Lower lobe of right lung (tissue), 2 donors: ENCODE data around the gene ANXA3. TPM values are rescaled to one million over a fixed set of nuclear protein-coding genes. Genes with fewer than 3 reads are reported as not detected.

Experiments used
- ATAC-seq, 2 donors: fragments of 200-7000 bp; cut with Tn5 transposase; one replicate each; pipeline ENCODE4 v1.9.1; 2020 to 2022; ENCODE audit warnings: mild to moderate bottlenecking in 2 of 2, moderate library complexity in 2 of 2
- DNase-seq: peaks from one replicate; pipeline ENCODE4 v3.0.0-alpha.2; 2020
- H3K27ac ChIP-seq: fragments of 200-600 bp; one replicate; pipeline ENCODE4 v1.8.0; 2022
- H3K27me3 ChIP-seq: fragments of 200-600 bp; one replicate; pipeline ENCODE4 v1.8.0; 2022; ENCODE audit warnings: low read depth
- H3K36me3 ChIP-seq: fragments of 200-600 bp; one replicate; pipeline ENCODE4 v1.8.0; 2022; ENCODE audit warnings: mild to moderate bottlenecking
- H3K4me1 ChIP-seq: fragments of 200-600 bp; one replicate; pipeline ENCODE4 v1.8.0; 2022
- H3K4me3 ChIP-seq: fragments of 200-600 bp; one replicate; pipeline ENCODE4 v1.8.0; 2022; ENCODE audit warnings: mild to moderate bottlenecking
- H3K9me3 ChIP-seq: fragments of 200-600 bp; one replicate; pipeline ENCODE4 v1.8.0; 2022
- CTCF ChIP-seq: fragments of 200-600 bp; IDR thresholded peaks from one replicate; pipeline ENCODE4 v1.8.0; 2022; ENCODE audit warnings: antibody characterized with exemption, mild to moderate bottlenecking
- intact Hi-C: fragments of 100-400 bp; cut with DNase I; formaldehyde crosslinking; loops from one replicate; pipeline ENCODE4 v1.11.0; 2022
- total RNA-seq: library from RNA; stranded (reverse); fragmentation: NEBNext Ultra II Directional; extraction: Animal tissue kit (Norgen Biotek cat#: 25700); gene quantifications from one replicate; pipeline ENCODE4 v1.2.1, GENCODE V29; 2021
- donor health status: DM: no; HTN: yes; CAD: no; lungs with severe emphysema.

The ANXA3 gene
- total RNA-seq, 1 donor from 2014 or later = 148 TPM

GRCh38 chr4:78512357-78512920 lies 39.1 kb upstream of the ANXA3 start:
- ATAC-seq (peak; percentile 66 to 79), DNase-seq (peak; percentile 51)
- no peak for TF ChIP-seq CTCF
- intact Hi-C loops = no loop called here
- Histone ChIP-seq H3K9me3 (no peaks in the 10 kb centered on the region), H3K27ac (no peak overlapping the region), H3K4me3 (no peak overlapping the region), H3K36me3 (no peaks in the 10 kb centered on the region), H3K4me1 (peaks cover 6% of the 10 kb centered on the region), H3K27me3 (no peaks in the 10 kb centered on the region)

- TF ChIP-seq CTCF = no peak
- Histone ChIP-seq H3K27me3 (no peaks in the 10 kb centered on the region), H3K4me3 (no peak overlapping the region), H3K4me1 (peaks cover 6% of the 10 kb centered on the region), H3K36me3 (no peaks in the 10 kb centered on the region), H3K9me3 (no peaks in the 10 kb centered on the region), H3K27ac (no peak overlapping the region)
- intact Hi-C loops = no loop called here
- ATAC-seq (no peak), DNase-seq (no peak)
These were observed 38.1 kb upstream of the ANXA3 start for GRCh38 chr4:78513411-78513975.

- Histone ChIP-seq H3K9me3 (no peaks in the 10 kb centered on the region), H3K27ac (no peak overlapping the region), H3K36me3 (no peaks in the 10 kb centered on the region), H3K4me1 (peaks cover 6% of the 10 kb centered on the region), H3K27me3 (no peaks in the 10 kb centered on the region), H3K4me3 (no peak overlapping the region)
- no peak for ATAC-seq
- no peak for DNase-seq
- intact Hi-C loops = no loop called here
- TF ChIP-seq CTCF = peak; percentile 57
These were observed 34.4 kb upstream of the ANXA3 start for GRCh38 chr4:78517050-78517652.

- H3K9me3 ChIP-seq = no peaks in the 10 kb centered on the region
- intact Hi-C loops = no loop called here
- DNase-seq (no peak), ATAC-seq (no peak)
- H3K4me3 ChIP-seq = no peak overlapping the region
- H3K4me1 ChIP-seq = no peaks in the 10 kb centered on the region
- H3K27me3 ChIP-seq = no peaks in the 10 kb centered on the region
- no peak for TF ChIP-seq CTCF
- H3K27ac ChIP-seq = no peak overlapping the region
- H3K36me3 ChIP-seq = no peaks in the 10 kb centered on the region
These were observed 33.0 kb upstream of the ANXA3 start for GRCh38 chr4:78518561-78518960.

- Histone ChIP-seq H3K36me3 (no peaks in the 10 kb centered on the region), H3K4me1 (no peaks in the 10 kb centered on the region), H3K4me3 (no peak overlapping the region), H3K27ac (no peak overlapping the region), H3K9me3 (no peaks in the 10 kb centered on the region), H3K27me3 (no peaks in the 10 kb centered on the region)
- no peak for TF ChIP-seq CTCF
- DNase-seq (no peak), ATAC-seq (peak in 1 of 2 donors; percentile 11)
- intact Hi-C loops = no loop called here
These were observed 31.6 kb upstream of the ANXA3 start for GRCh38 chr4:78519962-78520361.
